OCI-LY7 (cell line): ENCODE results near the gene CD80. TPM values are rescaled to one million over a fixed set of nuclear protein-coding genes. Genes with fewer than 3 reads are reported as not detected.

ENCODE experiments used
- BruUV-seq: library from RNA; stranded (reverse); fragments of 400-500 nt; replicated peaks from 2 replicates; lab custom pipeline; 2021; lab: Mats Ljungman, UMichigan
- CTCF ChIA-PET: fragments of 300-600 bp; sonication (Branson Sonifier 250); formaldehyde crosslinking; loops from one replicate; lab custom pipeline; 2022; ENCODE audit warnings: antibody characterized with exemption; ENCODE audit not compliant: unreplicated experiment; lab: Charles Lee
- POLR2A ChIA-PET: fragments of 300-600 bp; sonication (Branson Sonifier 250); formaldehyde crosslinking; loops from one replicate; lab custom pipeline; 2022; ENCODE audit warnings: antibody characterized with exemption; lab: Charles Lee
- DNase-seq: peaks from one replicate; pipeline ENCODE4 v3.0.0-alpha.2; 2015; ENCODE audit warnings: low spot score
- H2AFZ ChIP-seq: fragments of 200-600 bp; sonication (generic), shearing (Covaris generic); 2 replicates; pipeline ENCODE4 v1.6.1; 2014; ENCODE audit warnings: mild to moderate bottlenecking, antibody characterized with exemption, low read length, moderate library complexity
- H3K27ac ChIP-seq: fragments of 200-600 bp; sonication (generic); 2 replicates; pipeline ENCODE4 v1.5.1; 2014; ENCODE audit warnings: mixed run types, low read depth, mild to moderate bottlenecking, moderate library complexity, low read length, inconsistent platforms; ENCODE audit not compliant: poor library complexity, severe bottlenecking
- H3K36me3 ChIP-seq: fragments of 200-600 bp; sonication (generic); 2 replicates; pipeline ENCODE4 v1.6.1; 2014; ENCODE audit warnings: mild to moderate bottlenecking, antibody characterized with exemption, low read length, moderate library complexity, mixed read lengths; ENCODE audit not compliant: insufficient read depth
- H3K4me1 ChIP-seq: fragments of 200-600 bp; sonication (generic); 2 replicates; pipeline ENCODE4 v1.5.1; 2014; ENCODE audit warnings: mild to moderate bottlenecking, low read length; ENCODE audit not compliant: insufficient read depth, poor library complexity, severe bottlenecking
- H3K4me2 ChIP-seq: fragments of 200-600 bp; sonication (generic); 2 replicates; pipeline ENCODE4 v1.6.1; 2014; ENCODE audit warnings: mild to moderate bottlenecking, low read length
- H3K4me3 ChIP-seq: fragments of 200-600 bp; sonication (generic); 2 replicates; pipeline ENCODE4 v1.5.1; 2014; ENCODE audit warnings: mild to moderate bottlenecking, low read depth, low read length; ENCODE audit not compliant: poor library complexity, severe bottlenecking
- H3K79me2 ChIP-seq: fragments of 200-600 bp; sonication (generic); 2 replicates; pipeline ENCODE4 v1.6.1; 2016; ENCODE audit warnings: low read depth, mild to moderate bottlenecking, low read length, moderate library complexity, mixed read lengths; ENCODE audit not compliant: insufficient read depth
- H3K9me2 ChIP-seq: fragments of 200-600 bp; sonication (generic); 2 replicates; pipeline ENCODE4 v1.6.1; 2016; ENCODE audit warnings: mild to moderate bottlenecking, low read length, mixed read lengths; ENCODE audit not compliant: insufficient read depth
- H3K9me3 ChIP-seq: fragments of 200-600 bp; sonication (generic); 2 replicates; pipeline ENCODE4 v1.6.1; 2014; ENCODE audit warnings: mild to moderate bottlenecking, mixed run types, low read length, mixed read lengths
- H4K20me1 ChIP-seq: fragments of 200-600 bp; sonication (generic); 2 replicates; pipeline ENCODE4 v1.6.1; 2014; ENCODE audit warnings: mild to moderate bottlenecking, antibody characterized with exemption, low read length, moderate library complexity, mixed read lengths; ENCODE audit not compliant: insufficient read depth
- CTCF ChIP-seq: fragments of 200-600 bp; sonication (generic); conservative IDR thresholded peaks from 2 replicates; pipeline ENCODE4 v1.5.1; 2014; ENCODE audit warnings: mild to moderate bottlenecking, antibody characterized with exemption, low read length, moderate library complexity, mixed read lengths
- EZH2phosphoT487 ChIP-seq: fragments of 200-600 bp; sonication (generic); IDR thresholded peaks from 2 replicates; pipeline ENCODE4 v1.6.1; 2018; ENCODE audit warnings: low read depth, borderline replicate concordance, mild to moderate bottlenecking, mixed run types, antibody characterized with exemption, low read length, moderate library complexity, mixed read lengths
- intact Hi-C: fragments of 100-400 bp; cut with micrococcal nuclease; formaldehyde crosslinking; loops from one replicate; pipeline ENCODE4 v1.10.0; 2022; ENCODE audit not compliant: unreplicated experiment
- total RNA-seq, 2 experiments: library from RNA; depleted of rRNA in 1 of 2; stranded (reverse); fragments of >200 nt in 1 of 2; shearing (Covaris generic) in 1 of 2; gene quantifications; 2 replicates each; pipeline ENCODE4 v1.2.3, GENCODE V29; 2014 to 2022

The CD80 gene
- total RNA-seq, 2 experiments from 2014 or later: not detected

GRCh38 chr3:119558626-119559317, 642 bp downstream of the CD80 start:
- no peaks in the 10 kb centered on the region for H3K79me2 ChIP-seq
- no peaks in the 10 kb centered on the region for H3K9me3 ChIP-seq
- H2AFZ ChIP-seq: peak overlapping the region; percentile 68; the same call in 1 of the 2 replicates
- no TSS peak for BruUV-seq
- POLR2A ChIA-PET: no interaction called here
- no peak overlapping the region for H3K27ac ChIP-seq
- no peak for DNase-seq
- H4K20me1 ChIP-seq: no peaks in the 10 kb centered on the region
- H3K4me3 ChIP-seq: no peak overlapping the region
- peaks cover 3% of the 10 kb centered on the region for H3K4me1 ChIP-seq
- peak overlapping the region; percentile 11; the same call in 1 of the 2 replicates for H3K4me2 ChIP-seq
- no peaks in the 10 kb centered on the region for H3K36me3 ChIP-seq
- CTCF ChIA-PET: no interaction called here
- intact Hi-C loops: loop anchor here (1.0 to 10.0 kb wide), 3 partner anchors 60 to 283 kb away; partner anchors contain the start of gene TIMMDC1
- TF ChIP-seq EZH2phosphoT487 (no peak), CTCF (no peak)
- H3K9me2 ChIP-seq: no peaks in the 10 kb centered on the region

GRCh38 chr3:119557877-119558269, 1.5 kb downstream of the CD80 start:
- CTCF ChIA-PET: no interaction called here
- Histone ChIP-seq H3K27ac (no peak overlapping the region), H3K79me2 (no peaks in the 10 kb centered on the region), H3K36me3 (no peaks in the 10 kb centered on the region), H3K4me1 (peaks cover 3% of the 10 kb centered on the region), H2AFZ (no peak overlapping the region), H3K4me2 (no peak overlapping the region), H3K9me2 (no peaks in the 10 kb centered on the region), H4K20me1 (no peaks in the 10 kb centered on the region), H3K4me3 (no peak overlapping the region), H3K9me3 (no peaks in the 10 kb centered on the region)
- intact Hi-C loops: loop anchor here (2.0 to 10.0 kb wide), 2 partner anchors 59 to 173 kb away; partner anchors contain the start of gene TIMMDC1
- DNase-seq: no peak
- BruUV-seq: no TSS peak
- TF ChIP-seq EZH2phosphoT487: no peak
- no peak for TF ChIP-seq CTCF
- POLR2A ChIA-PET: interaction anchor here (0.7 to 0.9 kb wide), 2 partner anchors 149 to 180 kb away, joined by 3 read pairs; no protein-coding TSS in a partner anchor
